GM12878 (cell line): ENCODE results near the gene PCSK2. TPM values are rescaled to one million over a fixed set of nuclear protein-coding genes. Genes with fewer than 3 reads are reported as not detected.

Source experiments
- ATAC-seq: fragments of 200-7000 bp; cut with Tn5 transposase; 3 replicates; pipeline ENCODE4 v1.9.1; 2020; ENCODE audit warnings: mild to moderate bottlenecking, moderate library complexity
- BruUV-seq: library from RNA; stranded (reverse); fragments of 400-500 nt; replicated peaks from 2 replicates; lab custom pipeline; 2021; lab: Mats Ljungman, UMichigan
- CTCF ChIA-PET: fragments of 300-600 bp; sonication (Branson Sonifier 250); formaldehyde crosslinking; extraction: SDS; loops from one replicate; lab custom pipeline; 2021; ENCODE audit warnings: inconsistent platforms; lab: Yijun Ruan, JAX
- POLR2A ChIA-PET: fragments of 350-600 bp; formaldehyde crosslinking; extraction: SDS; loops from one replicate; lab custom pipeline; 2021; ENCODE audit warnings: inconsistent platforms; lab: Charles Lee
- RAD21 ChIA-PET: fragments of 300-600 bp; sonication (Branson Sonifier 250); formaldehyde crosslinking; loops from one replicate; lab custom pipeline; 2023; ENCODE audit warnings: antibody characterized with exemption; ENCODE audit not compliant: unreplicated experiment; lab: Charles Lee
- SMC1A ChIA-PET: fragments of 300-600 bp; sonication (Branson Sonifier 250); formaldehyde crosslinking; loops from one replicate; lab custom pipeline; 2023; ENCODE audit not compliant: unreplicated experiment, uncharacterized antibody; lab: Charles Lee
- DNase-seq: peaks from one replicate; pipeline ENCODE4 v3.0.0-alpha.2; 2011; ENCODE audit warnings: low read depth, low spot score
- FAIRE-seq: peaks from 3 replicates; lab custom pipeline; 2011; peaks lifted over from hg19 to GRCh38; lab: Jason Lieb, UNC
- H2AFZ ChIP-seq: 2 replicates; pipeline ENCODE4 v1.6.0; 2011; ENCODE audit warnings: low read depth, low read length, control low read depth; ENCODE audit not compliant: control insufficient read depth
- H3K27ac ChIP-seq: 2 replicates; pipeline ENCODE4 v1.5.1; 2011; ENCODE audit warnings: control low read depth; ENCODE audit not compliant: control insufficient read depth, insufficient read depth
- H3K27me3 ChIP-seq, 2 experiments: replicated peaks in 1 of 2; 2 replicates each; pipeline versions ENCODE4 v1.6.0 to v1.6.1; 2011; ENCODE audit warnings: low read length in 1 of 2; ENCODE audit not compliant: control insufficient read depth in 2 of 2, insufficient read depth in 2 of 2
- H3K36me3 ChIP-seq, 2 experiments: 2 replicates each; pipeline ENCODE4 v1.5.1; 2011; ENCODE audit warnings: low read length in 1 of 2; ENCODE audit not compliant: control insufficient read depth in 2 of 2, insufficient read depth in 2 of 2
- H3K4me1 ChIP-seq: 2 replicates; pipeline ENCODE4 v1.6.1; 2011; ENCODE audit warnings: mild to moderate bottlenecking, low read length, moderate library complexity, mixed read lengths; ENCODE audit not compliant: control insufficient read depth, insufficient read depth
- H3K4me2 ChIP-seq: 2 replicates; pipeline ENCODE4 v1.6.0; 2011; ENCODE audit warnings: control low read depth; ENCODE audit not compliant: control insufficient read depth, insufficient read depth
- H3K4me3 ChIP-seq: fragments of 200-600 bp; sonication (generic); 2 replicates; pipeline ENCODE4 v1.5.1; 2016
- H3K79me2 ChIP-seq: 2 replicates; pipeline ENCODE4 v1.6.0; 2011; ENCODE audit warnings: low read length; ENCODE audit not compliant: control insufficient read depth, insufficient read depth
- H3K9ac ChIP-seq: 2 replicates; pipeline ENCODE4 v1.8.0; 2011; ENCODE audit warnings: low read length, control low read depth, mixed read lengths; ENCODE audit not compliant: control insufficient read depth, insufficient read depth
- H3K9me3 ChIP-seq: replicated peaks from 3 replicates; pipeline ENCODE4 v1.5.1; 2011; ENCODE audit warnings: mild to moderate bottlenecking, low read length; ENCODE audit not compliant: control insufficient read depth, insufficient read depth
- H4K20me1 ChIP-seq: 2 replicates; pipeline ENCODE4 v1.6.0; 2011; ENCODE audit not compliant: control insufficient read depth, insufficient read depth
- HDGF ChIP-seq: fragments of 450-650 bp; IDR thresholded peaks from 2 replicates; pipeline ENCODE4 v1.6.1; 2016; ENCODE audit warnings: antibody characterized with exemption
- SPI1 ChIP-seq: IDR thresholded peaks from 2 replicates; pipeline ENCODE4 v1.6.1; 2011; ENCODE audit warnings: low read depth, mild to moderate bottlenecking, low read length, moderate library complexity, borderline replicate concordance; ENCODE audit not compliant: insufficient read depth
- SUPT20H ChIP-seq: IDR thresholded peaks from 2 replicates; pipeline ENCODE4 v1.6.1; 2011; ENCODE audit warnings: low read depth, mild to moderate bottlenecking, low read length, moderate library complexity, borderline replicate concordance; ENCODE audit not compliant: control insufficient read depth
- TAF1 ChIP-seq: IDR thresholded peaks from 2 replicates; pipeline ENCODE4 v1.6.1; 2011; ENCODE audit warnings: mild to moderate bottlenecking, low read depth, low read length, borderline replicate concordance
- ZNF622 ChIP-seq: fragments of 450-650 bp; IDR thresholded peaks from 2 replicates; pipeline ENCODE4 v1.6.1; 2017; ENCODE audit warnings: mild to moderate bottlenecking, inconsistent platforms
- WGBS: methylation state at CpG from one replicate; pipeline ENCODE4 v1.1.6; 2016; ENCODE audit warnings: low lambda C conversion rate; ENCODE audit not compliant: insufficient replicate concordance, insufficient coverage; ENCODE audit errors: missing lambda C conversion rate; 5-methylcytosine and 5-hydroxymethylcytosine counted together
- in situ Hi-C: fragments of 300-500 bp; cut with MboI; formaldehyde crosslinking; loops from 9 replicates; pipeline ENCODE4 v1.14.3; 2018; ENCODE audit warnings: mixed read lengths
- intact Hi-C: fragments of 100-400 bp; cut with micrococcal nuclease; formaldehyde crosslinking; loops from one replicate; pipeline ENCODE4 v1.14.2; 2022; ENCODE audit not compliant: unreplicated experiment
- polyA plus RNA-seq, 11 experiments: library from polyadenylated mRNA; depleted of rRNA in 4 of 11; unstranded in 6 of 11; stranded (reverse) in 5 of 11; fragments of >200 nt; fragmentation: Nextera tagmentation in 4 of 11; fragmentation: Illumina TruSeq in 1 of 11; extraction: Ambion mirVana in 4 of 11; extraction: Trizol in 1 of 11; gene quantifications; 1 replicate in 1 of 11; 2 replicates in 10 of 11; pipeline versions ENCODE4 v1.2.1 to v1.2.3, GENCODE V29; 2011 to 2016; ENCODE audit warnings: inconsistent platforms in 2 of 11, missing spikeins in 2 of 11, low read depth in 1 of 11
- total RNA-seq, 4 experiments: library from RNA; depleted of rRNA in 3 of 4; stranded (reverse); fragments of >200 nt in 3 of 4; fragmentation: Illumina TruSeq in 1 of 4; extraction: Trizol in 1 of 4; gene quantifications; 2 replicates each; pipeline versions ENCODE4 v1.2.1 to v1.2.3, GENCODE V29; 2013 to 2021
- TF ChIP-seq, protein P1 (sequence below): fragments of 450-650 bp; IDR thresholded peaks from 2 replicates; pipeline ENCODE4 v1.6.1; 2017; ENCODE audit warnings: mild to moderate bottlenecking, moderate library complexity

PCSK2 gene
- total and polyA plus RNA-seq, 10 of the 15 experiments (the other 5 are each of a cell fraction or from before 2014, with no cell fraction given): not detected

DNA sequence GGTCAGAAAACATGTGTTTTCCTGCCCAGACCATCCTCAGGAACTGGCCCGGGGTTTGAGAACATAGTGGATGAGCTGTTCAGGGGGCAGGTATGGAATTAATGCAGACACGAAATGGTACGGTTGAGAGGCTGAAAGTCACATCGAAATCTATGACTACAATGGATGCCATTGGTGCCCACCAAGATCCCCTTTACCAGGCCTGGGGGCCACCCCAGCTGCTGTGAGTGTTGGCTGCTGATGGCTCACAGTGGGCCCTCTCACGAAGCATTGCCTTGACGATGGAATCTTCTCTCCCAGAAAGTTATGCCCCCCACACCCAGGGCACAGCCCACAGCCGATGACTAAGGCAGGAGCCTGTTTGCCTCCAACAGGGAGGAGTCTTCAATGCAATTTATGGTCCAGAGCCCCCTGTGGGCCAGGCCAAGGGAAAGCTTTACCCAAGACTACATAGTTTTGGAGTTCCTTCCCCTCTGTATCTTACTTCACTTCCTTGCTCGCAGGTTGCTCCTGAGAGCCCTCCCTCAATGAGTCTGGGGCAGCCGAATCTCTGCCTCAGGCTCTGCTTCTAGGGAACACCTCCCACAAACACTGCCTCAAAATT is 211.7 kb downstream of the PCSK2 start (continued):
- TF ChIP-seq, protein P1, sequence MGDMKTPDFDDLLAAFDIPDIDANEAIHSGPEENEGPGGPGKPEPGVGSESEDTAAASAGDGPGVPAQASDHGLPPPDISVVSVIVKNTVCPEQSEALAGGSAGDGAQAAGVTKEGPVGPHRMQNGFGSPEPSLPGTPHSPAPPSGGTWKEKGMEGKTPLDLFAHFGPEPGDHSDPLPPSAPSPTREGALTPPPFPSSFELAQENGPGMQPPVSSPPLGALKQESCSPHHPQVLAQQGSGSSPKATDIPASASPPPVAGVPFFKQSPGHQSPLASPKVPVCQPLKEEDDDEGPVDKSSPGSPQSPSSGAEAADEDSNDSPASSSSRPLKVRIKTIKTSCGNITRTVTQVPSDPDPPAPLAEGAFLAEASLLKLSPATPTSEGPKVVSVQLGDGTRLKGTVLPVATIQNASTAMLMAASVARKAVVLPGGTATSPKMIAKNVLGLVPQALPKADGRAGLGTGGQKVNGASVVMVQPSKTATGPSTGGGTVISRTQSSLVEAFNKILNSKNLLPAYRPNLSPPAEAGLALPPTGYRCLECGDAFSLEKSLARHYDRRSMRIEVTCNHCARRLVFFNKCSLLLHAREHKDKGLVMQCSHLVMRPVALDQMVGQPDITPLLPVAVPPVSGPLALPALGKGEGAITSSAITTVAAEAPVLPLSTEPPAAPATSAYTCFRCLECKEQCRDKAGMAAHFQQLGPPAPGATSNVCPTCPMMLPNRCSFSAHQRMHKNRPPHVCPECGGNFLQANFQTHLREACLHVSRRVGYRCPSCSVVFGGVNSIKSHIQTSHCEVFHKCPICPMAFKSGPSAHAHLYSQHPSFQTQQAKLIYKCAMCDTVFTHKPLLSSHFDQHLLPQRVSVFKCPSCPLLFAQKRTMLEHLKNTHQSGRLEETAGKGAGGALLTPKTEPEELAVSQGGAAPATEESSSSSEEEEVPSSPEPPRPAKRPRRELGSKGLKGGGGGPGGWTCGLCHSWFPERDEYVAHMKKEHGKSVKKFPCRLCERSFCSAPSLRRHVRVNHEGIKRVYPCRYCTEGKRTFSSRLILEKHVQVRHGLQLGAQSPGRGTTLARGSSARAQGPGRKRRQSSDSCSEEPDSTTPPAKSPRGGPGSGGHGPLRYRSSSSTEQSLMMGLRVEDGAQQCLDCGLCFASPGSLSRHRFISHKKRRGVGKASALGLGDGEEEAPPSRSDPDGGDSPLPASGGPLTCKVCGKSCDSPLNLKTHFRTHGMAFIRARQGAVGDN: no peak
- no peak for TF ChIP-seq ZNF622

GRCh38 chr20:17439616-17440296 is 212.9 kb downstream of the PCSK2 start:
- in situ Hi-C loops: no loop called here
- CTCF ChIA-PET: interaction anchor here (1.2 to 1.8 kb wide), 2 partner anchors 636 to 637 kb away, joined by 3 to 4 read pairs; no protein-coding TSS in a partner anchor

More at GRCh38 chr20:17439616-17440296, 212.9 kb downstream of the PCSK2 start:
- H3K9ac ChIP-seq: no peak overlapping the region
- no peak overlapping the region for H3K4me2 ChIP-seq
- no peaks in the 10 kb centered on the region for H3K36me3 ChIP-seq
- H3K27me3 ChIP-seq: peaks cover 0 to 4% of the 10 kb centered on the region in 2 experiments; a peak in 2 of 4 replicates
- ChIA-PET RAD21 (no interaction called here), POLR2A (interaction anchor here (0.5 kb wide), 1 partner anchor 48 kb away, joined by 3 read pairs; no protein-coding TSS in a partner anchor), SMC1A (no interaction called here)
- FAIRE-seq: no peak
- no peaks in the 10 kb centered on the region for H4K20me1 ChIP-seq
- no peak for DNase-seq
- H2AFZ ChIP-seq: no peak overlapping the region
- no peak for TF ChIP-seq TAF1
- no peak for TF ChIP-seq SPI1
- no peak for TF ChIP-seq HDGF
- no peak for TF ChIP-seq SUPT20H
- intact Hi-C loops: no loop called here
- no peaks in the 10 kb centered on the region for H3K79me2 ChIP-seq
- BruUV-seq: no TSS peak
- H3K9me3 ChIP-seq: no peaks in the 10 kb centered on the region
- H3K27ac ChIP-seq: no peak overlapping the region
- H3K4me1 ChIP-seq: no peaks in the 10 kb centered on the region
- H3K4me3 ChIP-seq: no peak overlapping the region
- 11% methylated on average over 8 of the region's 8 CpGs for WGBS
- ATAC-seq: no peak
